Fibroblast of lung (primary cell): Measurements from ENCODE around the gene ARFGAP2. TPM values are rescaled to one million over a fixed set of nuclear protein-coding genes. Genes with fewer than 3 reads are reported as not detected.

Source experiments
- DNase-seq, 2 donors: peaks; one replicate each; pipeline versions ENCODE4 v3.0.0 to v3.0.0-alpha.2; 2010; ENCODE audit warnings: low read depth in 2 of 2
- H2AFZ ChIP-seq: 2 replicates; pipeline ENCODE4 v1.5.1; 2012; ENCODE audit warnings: low read length, control low read depth, inconsistent platforms
- H3K27ac ChIP-seq: 2 replicates; pipeline ENCODE4 v1.5.1; 2011; ENCODE audit warnings: low read length, control low read depth; ENCODE audit not compliant: insufficient read depth
- H3K27me3 ChIP-seq: 2 replicates; pipeline ENCODE4 v1.5.1; 2011; ENCODE audit warnings: mild to moderate bottlenecking, low read length; ENCODE audit not compliant: control insufficient read depth, insufficient read depth
- H3K36me3 ChIP-seq: 2 replicates; pipeline ENCODE4 v1.5.1; 2011; ENCODE audit warnings: low read length; ENCODE audit not compliant: control insufficient read depth, insufficient read depth
- H3K4me1 ChIP-seq: 2 replicates; pipeline ENCODE4 v1.5.1; 2011; ENCODE audit warnings: low read length; ENCODE audit not compliant: control insufficient read depth, insufficient read depth; ENCODE audit errors: extremely low read depth
- H3K4me2 ChIP-seq: 2 replicates; pipeline ENCODE4 v1.5.1; 2011; ENCODE audit warnings: low read length, control low read depth; ENCODE audit not compliant: insufficient read depth; ENCODE audit errors: extremely low read depth
- H3K4me3 ChIP-seq, 4 experiments: fragments of 200-600 bp in 1 of 4; sonication (generic) in 1 of 4; replicated peaks in 1 of 4; 2 replicates each; pipeline ENCODE4 v1.5.1; 2011 to 2016; ENCODE audit warnings: low read length in 4 of 4, low read depth in 3 of 4, mild to moderate bottlenecking in 3 of 4, control low read depth in 2 of 4, inconsistent platforms in 1 of 4, mixed read lengths in 1 of 4; ENCODE audit not compliant: insufficient read depth in 1 of 4; ENCODE audit errors: control extremely low read depth in 1 of 4
- H3K79me2 ChIP-seq: 2 replicates; pipeline ENCODE4 v1.5.1; 2012; ENCODE audit warnings: mild to moderate bottlenecking, low read length, inconsistent platforms; ENCODE audit not compliant: control insufficient read depth, insufficient read depth
- H3K9ac ChIP-seq: 2 replicates; pipeline ENCODE4 v1.5.1; 2011; ENCODE audit warnings: mild to moderate bottlenecking, low read length, control low read depth; ENCODE audit not compliant: insufficient read depth
- H3K9me3 ChIP-seq: 2 replicates; pipeline ENCODE4 v1.5.1; 2012; ENCODE audit warnings: low read depth, low read length; ENCODE audit not compliant: control insufficient read depth, insufficient read depth
- H4K20me1 ChIP-seq: 2 replicates; pipeline ENCODE4 v1.5.1; 2011; ENCODE audit warnings: low read length; ENCODE audit not compliant: control insufficient read depth, insufficient read depth; ENCODE audit errors: extremely low read depth
- EZH2 ChIP-seq: IDR thresholded peaks from 2 replicates; pipeline ENCODE4 v1.5.1; 2012; ENCODE audit warnings: low read length, control low read depth, mild to moderate bottlenecking; ENCODE audit errors: missing control alignments
- polyA plus RNA-seq, 2 donors: library from polyadenylated mRNA; depleted of rRNA in 1 of 2; stranded (reverse) in 1 of 2; unstranded in 1 of 2; fragments of >200 nt; gene quantifications; 2 replicates each; pipeline ENCODE4 v1.2.1, GENCODE V29; 2011 to 2012; ENCODE audit warnings: missing spikeins in 1 of 2
- total RNA-seq: library from RNA; depleted of rRNA; stranded (reverse); fragments of >200 nt; gene quantifications from 2 replicates; pipeline ENCODE4 v1.2.1, GENCODE V29; 2014
- TF ChIP-seq, protein P1 (sequence below), 2 donors: IDR thresholded peaks in 1 of 2; conservative IDR thresholded peaks in 1 of 2; 1 replicate in 1 of 2; 2 replicates in 1 of 2; pipeline ENCODE4 v1.5.1; 2011 to 2012; ENCODE audit warnings: low read length in 2 of 2, control low read depth in 1 of 2, inconsistent platforms in 1 of 2, low read depth in 1 of 2, mild to moderate bottlenecking in 1 of 2

Gene ARFGAP2
- total and polyA plus RNA-seq, 2 donors (not counting 1 experiment from before 2014, with no cell fraction given) = 50.1 to 80.4 TPM

DNA sequence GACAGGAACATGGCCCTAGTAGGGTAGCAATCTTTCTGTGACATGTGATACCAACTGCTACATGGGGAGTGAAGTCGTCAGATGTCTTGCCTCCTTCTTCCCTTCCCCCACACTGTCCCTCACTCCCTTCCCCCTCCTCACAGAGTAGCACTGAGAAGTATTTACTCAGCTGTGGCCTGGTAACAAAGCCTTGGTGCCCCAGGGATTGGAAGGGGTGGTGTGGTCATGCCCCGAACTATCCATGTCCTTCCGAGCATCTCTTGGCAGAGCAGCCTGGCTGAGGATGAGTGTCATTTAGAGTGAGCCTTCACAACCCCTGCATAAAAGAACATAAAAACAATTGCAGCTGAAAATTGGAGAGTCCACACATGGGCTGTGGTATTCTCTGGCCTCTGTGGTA lies 46.1 kb downstream of the ARFGAP2 start:
- no peak overlapping the region for H3K27ac ChIP-seq
- no peak overlapping the region for H3K4me3 ChIP-seq
- H4K20me1 ChIP-seq = no peaks in the 10 kb centered on the region
- no peak overlapping the region for H3K4me2 ChIP-seq
- no peak overlapping the region for H3K9ac ChIP-seq
- H3K4me1 ChIP-seq = no peaks in the 10 kb centered on the region
- H3K79me2 ChIP-seq = no peaks in the 10 kb centered on the region
- DNase-seq = no peak
- no peak overlapping the region for H2AFZ ChIP-seq
- H3K27me3 ChIP-seq = no peaks in the 10 kb centered on the region
- TF ChIP-seq, protein P1, sequence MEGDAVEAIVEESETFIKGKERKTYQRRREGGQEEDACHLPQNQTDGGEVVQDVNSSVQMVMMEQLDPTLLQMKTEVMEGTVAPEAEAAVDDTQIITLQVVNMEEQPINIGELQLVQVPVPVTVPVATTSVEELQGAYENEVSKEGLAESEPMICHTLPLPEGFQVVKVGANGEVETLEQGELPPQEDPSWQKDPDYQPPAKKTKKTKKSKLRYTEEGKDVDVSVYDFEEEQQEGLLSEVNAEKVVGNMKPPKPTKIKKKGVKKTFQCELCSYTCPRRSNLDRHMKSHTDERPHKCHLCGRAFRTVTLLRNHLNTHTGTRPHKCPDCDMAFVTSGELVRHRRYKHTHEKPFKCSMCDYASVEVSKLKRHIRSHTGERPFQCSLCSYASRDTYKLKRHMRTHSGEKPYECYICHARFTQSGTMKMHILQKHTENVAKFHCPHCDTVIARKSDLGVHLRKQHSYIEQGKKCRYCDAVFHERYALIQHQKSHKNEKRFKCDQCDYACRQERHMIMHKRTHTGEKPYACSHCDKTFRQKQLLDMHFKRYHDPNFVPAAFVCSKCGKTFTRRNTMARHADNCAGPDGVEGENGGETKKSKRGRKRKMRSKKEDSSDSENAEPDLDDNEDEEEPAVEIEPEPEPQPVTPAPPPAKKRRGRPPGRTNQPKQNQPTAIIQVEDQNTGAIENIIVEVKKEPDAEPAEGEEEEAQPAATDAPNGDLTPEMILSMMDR (conservative IDR thresholded peaks at IDR 0.05 in 1 of 2, IDR thresholded peaks at IDR 0.05 in 1 of 2; ENCODE audit: low read depth in 1 of 2, low read length in 2 of 2) = no peak
- no peak for TF ChIP-seq EZH2
- no peaks in the 10 kb centered on the region for H3K9me3 ChIP-seq
- H3K36me3 ChIP-seq = no peaks in the 10 kb centered on the region

- no peaks in the 10 kb centered on the region for H3K27me3 ChIP-seq
- H2AFZ ChIP-seq = no peak overlapping the region
- no peak overlapping the region for H3K27ac ChIP-seq
- no peak overlapping the region for H3K4me3 ChIP-seq
- H3K9ac ChIP-seq = no peak overlapping the region
- DNase-seq = no peak
- no peaks in the 10 kb centered on the region for H3K9me3 ChIP-seq
- H3K4me2 ChIP-seq = no peak overlapping the region
- H3K79me2 ChIP-seq = no peaks in the 10 kb centered on the region
- H3K4me1 ChIP-seq = no peaks in the 10 kb centered on the region
- H3K36me3 ChIP-seq = no peaks in the 10 kb centered on the region
- H4K20me1 ChIP-seq = no peaks in the 10 kb centered on the region
- TF ChIP-seq EZH2 = no peak
- TF ChIP-seq, protein P1 (conservative IDR thresholded peaks at IDR 0.05 in 1 of 2, IDR thresholded peaks at IDR 0.05 in 1 of 2; ENCODE audit: low read depth in 1 of 2, low read length in 2 of 2) = no peak
Measured at GRCh38 chr11:47127213-47127612, 49.5 kb downstream of the ARFGAP2 start.

DNA sequence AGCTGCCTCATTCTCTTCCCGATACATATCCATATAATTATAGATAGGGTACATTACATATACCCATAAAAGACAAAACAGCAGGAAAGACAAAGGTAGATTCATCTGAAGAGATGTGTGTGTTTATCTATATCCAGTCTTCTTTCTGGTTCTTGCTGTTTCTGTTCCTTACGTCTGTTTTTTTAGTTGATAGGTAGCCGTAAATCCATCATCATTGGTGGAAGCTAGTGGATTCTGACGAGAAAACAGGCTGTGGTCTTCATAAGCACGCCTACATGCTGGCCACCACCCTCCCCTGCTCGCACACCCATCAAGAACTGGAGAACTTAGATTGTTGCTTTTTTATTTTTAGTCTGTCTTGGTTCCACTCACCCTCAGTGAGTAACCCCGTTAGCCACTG lies 51.6 kb downstream of the ARFGAP2 start:
- H2AFZ ChIP-seq = no peak overlapping the region
- TF ChIP-seq, protein P1 (conservative IDR thresholded peaks at IDR 0.05 in 1 of 2, IDR thresholded peaks at IDR 0.05 in 1 of 2; ENCODE audit: low read depth in 1 of 2, low read length in 2 of 2) = no peak
- TF ChIP-seq EZH2 = no peak

More for the DNA sequence above, 51.6 kb downstream of the ARFGAP2 start:
- H3K27ac ChIP-seq = no peak overlapping the region
- H3K36me3 ChIP-seq = no peaks in the 10 kb centered on the region
- H3K4me2 ChIP-seq = no peak overlapping the region
- H3K9me3 ChIP-seq = no peaks in the 10 kb centered on the region
- H4K20me1 ChIP-seq = no peaks in the 10 kb centered on the region
- H3K27me3 ChIP-seq = no peaks in the 10 kb centered on the region
- DNase-seq = no peak
- no peak overlapping the region for H3K4me3 ChIP-seq
- no peak overlapping the region for H3K9ac ChIP-seq
- no peaks in the 10 kb centered on the region for H3K4me1 ChIP-seq
- no peaks in the 10 kb centered on the region for H3K79me2 ChIP-seq
